Calu3 (cell line): ENCODE data around the gene LTV1. TPM values are rescaled to one million over a fixed set of nuclear protein-coding genes. Genes with fewer than 3 reads are reported as not detected.

Source experiments
- BruUV-seq: library from RNA; stranded (reverse); fragments of 400-500 nt; replicated peaks from 2 replicates; lab custom pipeline; 2021; lab: Mats Ljungman, UMichigan
- CTCF ChIA-PET: fragments of 300-600 bp; sonication (Branson Sonifier 250); formaldehyde crosslinking; loops from one replicate; lab custom pipeline; 2022; ENCODE audit warnings: antibody characterized with exemption; lab: Charles Lee
- DNase-seq: peaks from one replicate; pipeline ENCODE4 v3.0.0; 2022
- H3K27ac Mint-ChIP-seq: one replicate; pipeline ENCODE4 v1.8.0; 2022; ENCODE audit warnings: mixed read lengths; ENCODE audit not compliant: unreplicated experiment
- H3K27me3 Mint-ChIP-seq: one replicate; pipeline ENCODE4 v1.8.0; 2022; ENCODE audit warnings: mixed read lengths; ENCODE audit not compliant: unreplicated experiment
- H3K36me3 Mint-ChIP-seq: one replicate; pipeline ENCODE4 v1.8.0; 2022; ENCODE audit warnings: mild to moderate bottlenecking, moderate library complexity, mixed read lengths; ENCODE audit not compliant: insufficient read depth, unreplicated experiment
- H3K4me1 Mint-ChIP-seq: one replicate; pipeline ENCODE4 v1.8.0; 2022; ENCODE audit warnings: mild to moderate bottlenecking, low read depth, mixed read lengths; ENCODE audit not compliant: unreplicated experiment
- H3K4me3 Mint-ChIP-seq: one replicate; pipeline ENCODE4 v1.8.0; 2022; ENCODE audit warnings: mild to moderate bottlenecking, low read depth, moderate library complexity, mixed read lengths; ENCODE audit not compliant: unreplicated experiment
- H3K9me3 Mint-ChIP-seq: one replicate; pipeline ENCODE4 v1.8.0; 2022; ENCODE audit warnings: low read depth, mixed read lengths; ENCODE audit not compliant: unreplicated experiment
- intact Hi-C: fragments of 100-400 bp; cut with micrococcal nuclease; formaldehyde crosslinking; loops from one replicate; pipeline ENCODE4 v1.10.0; 2022; ENCODE audit not compliant: unreplicated experiment
- total RNA-seq: library from RNA; stranded (reverse); gene quantifications from 2 replicates; pipeline ENCODE4 v1.2.3, GENCODE V29; 2022
- TF ChIP-seq, protein P1 (sequence below): fragments of 200-600 bp; IDR thresholded peaks from one replicate; pipeline ENCODE4 v1.8.0; 2022; ENCODE audit warnings: antibody characterized with exemption; ENCODE audit not compliant: unreplicated experiment

The LTV1 gene
- total RNA-seq, 1 experiment from 2014 or later, result 21.8 TPM

- no peaks in the 10 kb centered on the region for H3K4me1 Mint-ChIP-seq
- H3K27ac Mint-ChIP-seq, result no peak overlapping the region
- no peaks in the 10 kb centered on the region for H3K36me3 Mint-ChIP-seq
- H3K9me3 Mint-ChIP-seq, result no peaks in the 10 kb centered on the region
- DNase-seq, result no peak
- intact Hi-C loops, result no loop called here
- TF ChIP-seq, protein P1, sequence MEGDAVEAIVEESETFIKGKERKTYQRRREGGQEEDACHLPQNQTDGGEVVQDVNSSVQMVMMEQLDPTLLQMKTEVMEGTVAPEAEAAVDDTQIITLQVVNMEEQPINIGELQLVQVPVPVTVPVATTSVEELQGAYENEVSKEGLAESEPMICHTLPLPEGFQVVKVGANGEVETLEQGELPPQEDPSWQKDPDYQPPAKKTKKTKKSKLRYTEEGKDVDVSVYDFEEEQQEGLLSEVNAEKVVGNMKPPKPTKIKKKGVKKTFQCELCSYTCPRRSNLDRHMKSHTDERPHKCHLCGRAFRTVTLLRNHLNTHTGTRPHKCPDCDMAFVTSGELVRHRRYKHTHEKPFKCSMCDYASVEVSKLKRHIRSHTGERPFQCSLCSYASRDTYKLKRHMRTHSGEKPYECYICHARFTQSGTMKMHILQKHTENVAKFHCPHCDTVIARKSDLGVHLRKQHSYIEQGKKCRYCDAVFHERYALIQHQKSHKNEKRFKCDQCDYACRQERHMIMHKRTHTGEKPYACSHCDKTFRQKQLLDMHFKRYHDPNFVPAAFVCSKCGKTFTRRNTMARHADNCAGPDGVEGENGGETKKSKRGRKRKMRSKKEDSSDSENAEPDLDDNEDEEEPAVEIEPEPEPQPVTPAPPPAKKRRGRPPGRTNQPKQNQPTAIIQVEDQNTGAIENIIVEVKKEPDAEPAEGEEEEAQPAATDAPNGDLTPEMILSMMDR, result no peak
- CTCF ChIA-PET, result no interaction called here
- BruUV-seq, result no TSS peak
- no peaks in the 10 kb centered on the region for H3K27me3 Mint-ChIP-seq
- H3K4me3 Mint-ChIP-seq, result no peak overlapping the region
These were observed 32.4 kb upstream of the LTV1 start for GRCh38 chr6:143810745-143811144.

DNA sequence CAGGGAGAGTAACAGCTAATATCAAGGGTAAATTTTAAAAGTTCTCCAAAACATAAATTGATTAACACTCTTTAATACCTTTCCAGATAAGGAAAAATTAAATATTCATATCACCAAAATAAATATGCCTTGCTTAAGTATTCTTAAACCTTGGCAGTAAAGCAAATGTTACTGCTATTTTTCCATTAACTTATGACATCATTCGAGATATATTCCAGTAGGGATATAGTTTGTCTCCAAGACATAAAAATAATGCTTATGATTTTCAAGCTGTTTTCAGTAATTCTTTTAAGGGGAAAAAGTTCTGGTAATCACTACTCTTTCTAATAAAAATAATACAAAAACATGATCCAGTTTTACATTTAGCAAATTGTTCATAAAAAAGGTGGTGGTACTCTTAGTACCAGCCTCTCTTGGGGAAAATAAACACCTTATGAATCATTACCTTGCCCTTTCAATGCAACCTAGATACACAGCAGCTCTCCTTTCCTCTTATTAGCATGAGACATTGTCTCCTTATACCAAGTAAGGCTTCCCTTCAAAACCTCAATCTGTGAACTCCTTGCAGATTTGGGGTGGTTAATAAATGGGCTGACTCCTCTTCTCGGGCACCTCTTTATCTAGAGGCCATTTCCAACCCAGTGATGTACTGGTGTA lies 31.5 kb upstream of the LTV1 start:
- intact Hi-C loops, result no loop called here
- Mint-ChIP-seq H3K27ac (no peak overlapping the region), H3K27me3 (no peaks in the 10 kb centered on the region), H3K4me1 (no peaks in the 10 kb centered on the region), H3K9me3 (no peaks in the 10 kb centered on the region), H3K4me3 (no peak overlapping the region), H3K36me3 (no peaks in the 10 kb centered on the region)
- BruUV-seq, result no TSS peak
- CTCF ChIA-PET, result no interaction called here
- DNase-seq, result no peak
- TF ChIP-seq, protein P1, result no peak

GRCh38 chr6:143817621-143818020 lies 25.5 kb upstream of the LTV1 start:
- no peaks in the 10 kb centered on the region for H3K27me3 Mint-ChIP-seq
- BruUV-seq, result no TSS peak
- H3K4me3 Mint-ChIP-seq, result no peak overlapping the region
- no peaks in the 10 kb centered on the region for H3K9me3 Mint-ChIP-seq
- TF ChIP-seq, protein P1, result no peak
- peaks cover 6% of the 10 kb centered on the region for H3K4me1 Mint-ChIP-seq
- CTCF ChIA-PET, result no interaction called here
- H3K27ac Mint-ChIP-seq, result no peak overlapping the region
- no peak for DNase-seq
- no peaks in the 10 kb centered on the region for H3K36me3 Mint-ChIP-seq
- intact Hi-C loops, result no loop called here

GRCh38 chr6:143821359-143821758 lies 21.8 kb upstream of the LTV1 start:
- Mint-ChIP-seq H3K27ac (no peak overlapping the region), H3K9me3 (no peaks in the 10 kb centered on the region), H3K4me3 (no peak overlapping the region), H3K4me1 (peaks cover 19% of the 10 kb centered on the region), H3K36me3 (no peaks in the 10 kb centered on the region), H3K27me3 (no peaks in the 10 kb centered on the region)
- BruUV-seq, result no TSS peak
- CTCF ChIA-PET, result no interaction called here
- no peak for DNase-seq
- TF ChIP-seq, protein P1, result no peak
- intact Hi-C loops, result no loop called here
